ENCODE data around the gene MICU2. TPM values are rescaled to one million over a fixed set of nuclear protein-coding genes. Genes with fewer than 3 reads are reported as not detected.

MICU2 gene
- total and polyA plus RNA-seq, 11 donors = 50.4 to 144 (median 59.8) TPM

- TF ChIP-seq POLR2A (IDR thresholded peaks at IDR 0.05) (no peak), CTCF (IDR thresholded peaks at IDR 0.05) (no peak)
- DNase-seq (no peak), ATAC-seq (no peak)
- intact Hi-C loops (cut with DNase I) = no loop called here
- H3K27me3 ChIP-seq = no peaks in the 10 kb centered on the region
- H3K4me3 ChIP-seq = no peak overlapping the region
- WGBS, 4 donors = 85 to 94% (median 89%) methylated on average over 1 of the region's 1 CpG
- H3K27ac ChIP-seq = no peak overlapping the region
- H3K9me3 ChIP-seq = peaks cover 0 to 20% (median 2%) of the 10 kb centered on the region in 12 donors
- peaks cover 0 to 28% (median 0%) of the 10 kb centered on the region in 12 donors for H3K4me1 ChIP-seq
- H3K36me3 ChIP-seq = no peaks in the 10 kb centered on the region
These were observed 18.9 kb downstream of the MICU2 start for GRCh38 chr13:21584973-21585592.

- no peak for ATAC-seq
- Histone ChIP-seq H3K27ac (no peak overlapping the region), H3K4me3 (no peak overlapping the region), H3K36me3 (no peaks in the 10 kb centered on the region), H3K9me3 (peaks cover 0 to 20% (median 2%) of the 10 kb centered on the region in 12 donors), H3K27me3 (no peaks in the 10 kb centered on the region), H3K4me1 (peaks cover 0 to 37% (median 0%) of the 10 kb centered on the region in 12 donors)
- intact Hi-C loops (cut with DNase I) = no loop called here
- no peak for TF ChIP-seq POLR2A (IDR thresholded peaks at IDR 0.05)
- DNase-seq = no peak
- WGBS, 4 donors = 37 to 65% (median 49%) methylated on average over 2 of the region's 2 CpGs
These were observed 20.5 kb downstream of the MICU2 start for GRCh38 chr13:21583478-21583877.

- Histone ChIP-seq H3K4me1 (peaks cover 0 to 45% (median 0%) of the 10 kb centered on the region in 12 donors), H3K4me3 (no peak overlapping the region), H3K27ac (no peak overlapping the region), H3K9me3 (peaks cover 0 to 20% (median 2%) of the 10 kb centered on the region in 12 donors), H3K27me3 (no peaks in the 10 kb centered on the region), H3K36me3 (no peaks in the 10 kb centered on the region)
- intact Hi-C loops (cut with DNase I) = no loop called here
- TF ChIP-seq CTCF (IDR thresholded peaks at IDR 0.05) (no peak), POLR2A (IDR thresholded peaks at IDR 0.05) (no peak)
- ATAC-seq (no peak), DNase-seq (no peak)
These were observed 23.2 kb downstream of the MICU2 start for GRCh38 chr13:21580736-21581135.

- peaks cover 0 to 45% (median 0%) of the 10 kb centered on the region in 12 donors for H3K4me1 ChIP-seq
- H3K36me3 ChIP-seq = no peaks in the 10 kb centered on the region
- H3K27ac ChIP-seq = no peak overlapping the region
- no peak for ATAC-seq
- intact Hi-C loops (cut with DNase I) = no loop called here
- WGBS, 4 donors = 96 to 98% (median 97%) methylated on average over 3 of the region's 3 CpGs
- peaks cover 0 to 20% (median 2%) of the 10 kb centered on the region in 12 donors for H3K9me3 ChIP-seq
- no peak overlapping the region for H3K4me3 ChIP-seq
- DNase-seq = no peak
- H3K27me3 ChIP-seq = no peaks in the 10 kb centered on the region
- TF ChIP-seq POLR2A (IDR thresholded peaks at IDR 0.05) (no peak), CTCF (IDR thresholded peaks at IDR 0.05) (no peak)
These were observed 24.1 kb downstream of the MICU2 start for GRCh38 chr13:21579754-21580316.

Data from heart left ventricle (tissue), 16 donors.